HEK293T (cell line): Measurements from ENCODE around the gene ELL2.

Experiments used
- ARNT ChIP-seq: fragments of 450-650 bp; IDR thresholded peaks from 2 replicates; pipeline ENCODE4 v1.6.1; 2017; ENCODE audit warnings: mild to moderate bottlenecking
- BHLHE40 ChIP-seq: fragments of 450-650 bp; IDR thresholded peaks from 2 replicates; pipeline ENCODE4 v1.6.1; 2016; ENCODE audit warnings: mild to moderate bottlenecking, moderate library complexity, borderline replicate concordance
- ELF4 ChIP-seq: fragments of 450-650 bp; IDR thresholded peaks from 2 replicates; pipeline ENCODE4 v1.6.1; 2017; ENCODE audit warnings: antibody characterized with exemption
- FOXA1 ChIP-seq: fragments of 450-650 bp; IDR thresholded peaks from 2 replicates; pipeline ENCODE4 v1.6.1; 2016; ENCODE audit warnings: mild to moderate bottlenecking
- FOXK2 ChIP-seq: fragments of 450-650 bp; IDR thresholded peaks from 2 replicates; pipeline ENCODE4 v1.6.1; 2016; ENCODE audit warnings: mild to moderate bottlenecking
- FOXM1 ChIP-seq: fragments of 450-650 bp; IDR thresholded peaks from 2 replicates; pipeline ENCODE4 v1.6.1; 2017; ENCODE audit warnings: mild to moderate bottlenecking, borderline replicate concordance
- LEF1 ChIP-seq: fragments of 450-650 bp; IDR thresholded peaks from 2 replicates; pipeline ENCODE4 v1.6.1; 2017; ENCODE audit warnings: mild to moderate bottlenecking, borderline replicate concordance
- NFRKB ChIP-seq: fragments of 450-650 bp; IDR thresholded peaks from 2 replicates; pipeline ENCODE4 v1.6.1; 2016; ENCODE audit warnings: mild to moderate bottlenecking, moderate library complexity
- SP1 ChIP-seq: fragments of 450-650 bp; IDR thresholded peaks from 2 replicates; pipeline ENCODE4 v1.6.1; 2017
- SUZ12 ChIP-seq: fragments of 450-650 bp; IDR thresholded peaks from 2 replicates; pipeline ENCODE4 v1.6.1; 2016; ENCODE audit warnings: mild to moderate bottlenecking
- TARDBP ChIP-seq: fragments of 450-650 bp; IDR thresholded peaks from 2 replicates; pipeline ENCODE4 v1.6.1; 2016
- ZNF384 ChIP-seq: fragments of 450-650 bp; IDR thresholded peaks from 2 replicates; pipeline ENCODE4 v1.6.1; 2016
- TF ChIP-seq, protein P1 (sequence below): fragments of 450-650 bp; IDR thresholded peaks from 2 replicates; pipeline ENCODE4 v1.6.1; 2016

GRCh38 chr5:95959051-95959887, 2.4 kb downstream of the ELL2 start:
- TF ChIP-seq ELF4 (no peak), SP1 (no peak), FOXM1 (no peak), SUZ12 (no peak), FOXK2 (no peak), ZNF384 (no peak), LEF1 (no peak), FOXA1 (no peak), BHLHE40 (no peak), TARDBP (no peak), ARNT (no peak), NFRKB (no peak)
- TF ChIP-seq, protein P1, sequence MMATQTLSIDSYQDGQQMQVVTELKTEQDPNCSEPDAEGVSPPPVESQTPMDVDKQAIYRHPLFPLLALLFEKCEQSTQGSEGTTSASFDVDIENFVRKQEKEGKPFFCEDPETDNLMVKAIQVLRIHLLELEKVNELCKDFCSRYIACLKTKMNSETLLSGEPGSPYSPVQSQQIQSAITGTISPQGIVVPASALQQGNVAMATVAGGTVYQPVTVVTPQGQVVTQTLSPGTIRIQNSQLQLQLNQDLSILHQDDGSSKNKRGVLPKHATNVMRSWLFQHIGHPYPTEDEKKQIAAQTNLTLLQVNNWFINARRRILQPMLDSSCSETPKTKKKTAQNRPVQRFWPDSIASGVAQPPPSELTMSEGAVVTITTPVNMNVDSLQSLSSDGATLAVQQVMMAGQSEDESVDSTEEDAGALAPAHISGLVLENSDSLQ: no peak
